H1 (cell line): ENCODE data around the gene BRIP1. TPM values are rescaled to one million over a fixed set of nuclear protein-coding genes. Genes with fewer than 3 reads are reported as not detected.

Experiments used
- MAFK ChIP-seq: IDR thresholded peaks from 2 replicates; pipeline ENCODE4 v1.6.1; 2012; ENCODE audit warnings: low read depth, mild to moderate bottlenecking, improper control_type of control experiment, low read length
- NRF1 ChIP-seq: IDR thresholded peaks from 2 replicates; pipeline ENCODE4 v1.6.1; 2011; ENCODE audit warnings: mild to moderate bottlenecking, low read depth, low read length, improper control_type of control experiment
- RFX5 ChIP-seq: IDR thresholded peaks from 2 replicates; pipeline ENCODE4 v1.6.1; 2011; ENCODE audit warnings: low read depth, low read length, improper control_type of control experiment, borderline replicate concordance
- RXRA ChIP-seq: IDR thresholded peaks from 2 replicates; pipeline ENCODE4 v1.6.1; 2011; ENCODE audit warnings: low read depth, mild to moderate bottlenecking, low read length, moderate library complexity; ENCODE audit not compliant: insufficient read depth
- SAP30 ChIP-seq: fragments of 300-600 bp; sonication (generic); IDR thresholded peaks from 2 replicates; pipeline ENCODE4 v1.7.1; 2012; ENCODE audit warnings: low read length, moderate library complexity, mild to moderate bottlenecking, inconsistent platforms; ENCODE audit not compliant: insufficient read depth, insufficient replicate concordance
- SP1 ChIP-seq: IDR thresholded peaks from 2 replicates; pipeline ENCODE4 v1.6.1; 2011; ENCODE audit warnings: low read depth, low read length
- polyA plus RNA-seq, 7 experiments: library from polyadenylated mRNA; depleted of rRNA in 3 of 7; stranded (reverse) in 5 of 7; unstranded in 2 of 7; fragments of >200 nt in 5 of 7; fragments of 200-250 nt in 2 of 7; gene quantifications; 1 replicate in 5 of 7; 2 replicates in 1 of 7; 4 replicates in 1 of 7; pipeline versions ENCODE4 v1.2.1 to v1.2.3, GENCODE V29; 2011 to 2013; ENCODE audit warnings: missing spikeins in 2 of 7, mixed read lengths in 2 of 7
- total RNA-seq: library from RNA; stranded (reverse); fragmentation: NEBNext Ultra II Directional; extraction: Animal tissue kit (Norgen Biotek cat#: 25700); gene quantifications from 2 replicates; pipeline ENCODE4 v1.2.1, GENCODE V29; 2021

The BRIP1 gene
- total and polyA plus RNA-seq, 2 of the 8 experiments (the other 6 are each of a cell fraction or from before 2014, with no cell fraction given) = 5.8 to 19.2 TPM

- TF ChIP-seq MAFK (no peak), RFX5 (no peak), SAP30 (no peak), RXRA (no peak), SP1 (no peak), NRF1 (no peak)
These were observed 132.0 kb downstream of the BRIP1 start (continued) for GRCh38 chr17:61731330-61731729.
